SIG-M5 treated with dmso at 0.1 percent for 504 hours (cell line): Measurements from ENCODE around the gene GSN.

Experiments used
- DNase-seq: peaks from one replicate; lab custom pipeline; 2025; ENCODE audit not compliant: unreplicated experiment; lab: John Stamatoyannopoulos, UW

The GSN gene

DNA sequence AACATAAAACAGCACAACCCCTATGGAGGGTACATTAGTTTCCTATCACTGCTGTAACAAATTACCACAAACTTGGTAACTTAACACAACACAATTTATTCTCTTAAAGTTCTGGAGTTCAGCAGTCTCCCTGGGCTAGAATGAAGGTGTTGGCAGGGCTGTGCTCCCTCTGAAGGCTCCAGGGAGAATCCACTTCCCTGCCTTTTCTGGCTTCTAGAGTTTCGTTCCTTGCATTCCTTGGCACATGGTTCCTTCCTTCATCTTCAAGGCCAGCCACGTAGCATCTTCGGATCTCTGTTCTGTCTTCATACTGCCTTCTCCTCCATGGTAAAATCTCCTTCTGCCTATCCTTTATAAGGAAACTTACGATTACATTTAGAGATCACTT, 25.0 kb upstream of the GSN start:
- DNase-seq = no peak

DNA sequence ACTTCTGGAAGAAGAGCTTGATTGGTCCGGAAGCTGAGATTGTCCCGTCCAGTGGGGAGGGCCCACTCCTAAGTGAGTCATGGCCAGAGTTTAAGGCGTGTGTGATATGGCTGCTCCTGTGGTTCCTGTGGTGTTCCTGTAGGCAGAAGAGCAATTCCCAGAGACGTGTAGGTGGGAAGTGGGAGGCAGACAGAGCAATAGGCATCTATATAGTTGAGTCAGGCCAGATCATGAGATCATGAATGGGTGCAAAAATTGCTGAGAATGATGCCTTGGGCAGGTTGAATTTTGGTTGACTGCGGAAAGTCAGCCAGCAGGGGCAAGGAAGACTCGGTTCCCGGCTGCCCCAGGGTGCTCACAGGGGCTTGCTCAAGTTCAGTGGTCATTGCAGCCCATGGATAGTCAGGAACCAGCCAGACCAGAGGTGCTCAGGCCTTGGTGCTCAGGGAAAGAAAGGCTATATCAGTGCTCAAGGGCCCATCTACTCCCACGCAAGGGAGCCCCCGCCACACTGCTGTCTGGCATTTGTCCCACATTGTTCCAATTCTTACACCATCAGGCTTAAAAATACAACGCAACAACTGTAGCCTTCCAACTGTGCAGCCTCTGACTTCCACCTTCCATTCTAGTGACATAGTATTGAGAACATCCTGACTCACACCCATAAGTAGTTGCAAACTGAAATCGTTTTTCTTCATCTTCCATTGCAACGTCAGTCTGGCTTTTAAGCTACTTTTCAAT, 21.0 kb upstream of the GSN start:
- peak; percentile 62 for DNase-seq

GRCh38 chr9:121249563-121249962, 18.4 kb upstream of the GSN start:
- peak; percentile 58 for DNase-seq

- peak; percentile 46 for DNase-seq
These were observed 15.7 kb upstream of the GSN start for GRCh38 chr9:121252104-121252851.

DNA sequence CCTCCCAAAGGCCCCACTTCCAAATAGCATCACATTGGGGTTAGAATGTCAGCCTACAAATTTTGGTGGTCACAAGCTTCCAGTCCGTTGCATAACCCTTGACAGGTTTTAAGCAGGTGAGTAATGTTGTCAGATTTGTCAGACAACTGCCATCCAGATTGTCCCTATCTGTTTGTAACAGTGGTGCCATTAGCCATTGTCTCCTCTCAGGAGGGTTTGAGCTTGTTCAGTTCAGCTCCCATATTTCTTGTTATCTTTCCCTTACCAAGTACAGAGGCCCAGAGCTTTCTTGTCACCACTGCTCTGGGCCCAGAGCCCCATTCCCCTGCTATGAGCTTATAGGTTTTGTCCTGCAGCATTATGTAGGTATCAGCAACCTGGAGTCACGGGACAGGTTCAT, 14.8 kb upstream of the GSN start:
- no peak for DNase-seq

DNA sequence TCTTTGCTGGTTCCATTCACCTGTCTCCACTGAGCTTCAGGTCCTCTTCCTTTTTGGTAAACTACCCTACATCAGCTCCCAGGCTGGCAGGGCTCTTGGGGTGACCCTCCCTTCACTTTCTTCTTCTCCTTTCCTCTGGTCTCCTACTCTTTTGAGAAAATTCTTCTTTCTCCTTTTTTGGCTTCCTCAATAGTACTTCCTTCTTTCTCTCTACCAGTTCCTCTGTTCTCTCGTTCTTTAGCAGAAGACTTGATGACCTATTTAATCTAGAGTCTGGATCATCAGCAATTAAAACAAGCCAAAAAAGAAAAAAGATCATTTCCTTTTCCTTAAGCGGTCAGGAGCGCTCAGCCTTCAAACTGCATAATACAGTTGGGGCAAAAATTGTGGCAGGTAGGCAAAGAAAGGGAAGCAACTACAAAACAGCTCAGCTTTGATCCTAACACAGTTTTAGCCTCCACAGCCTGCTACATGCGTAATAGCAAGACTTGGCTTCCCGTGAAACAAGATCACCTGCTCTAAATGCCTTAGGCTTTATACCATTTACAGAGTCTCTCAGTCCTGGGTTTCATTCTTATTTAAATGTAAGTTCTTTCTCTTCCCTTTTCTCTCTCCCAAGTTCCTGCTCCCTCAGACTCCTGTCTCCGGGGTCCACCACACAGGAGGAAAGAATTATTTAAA, 14.0 kb upstream of the GSN start:
- peak; percentile 75 for DNase-seq

DNA sequence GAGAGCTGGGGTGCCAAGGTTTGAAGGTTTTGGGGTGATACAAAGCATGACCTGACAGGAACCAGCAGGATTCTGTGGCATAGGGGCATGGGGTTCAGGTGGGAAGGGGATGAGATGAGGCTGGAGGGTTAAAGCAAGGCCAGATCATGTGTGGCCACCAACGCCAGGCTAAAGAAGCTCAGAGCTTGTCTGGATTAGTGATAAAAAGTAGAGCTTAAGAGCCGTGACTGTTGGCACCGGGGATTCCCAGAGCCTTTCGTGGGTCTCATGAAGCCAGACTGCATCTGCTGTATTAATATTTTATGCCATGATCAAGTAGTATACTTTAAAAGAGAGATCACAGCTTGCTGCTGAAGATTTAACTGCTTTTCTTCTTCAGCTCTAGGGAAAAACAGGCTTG, 8.5 kb upstream of the GSN start:
- DNase-seq = no peak

GRCh38 chr9:121259935-121260334, 8.0 kb upstream of the GSN start:
- no peak for DNase-seq

DNA sequence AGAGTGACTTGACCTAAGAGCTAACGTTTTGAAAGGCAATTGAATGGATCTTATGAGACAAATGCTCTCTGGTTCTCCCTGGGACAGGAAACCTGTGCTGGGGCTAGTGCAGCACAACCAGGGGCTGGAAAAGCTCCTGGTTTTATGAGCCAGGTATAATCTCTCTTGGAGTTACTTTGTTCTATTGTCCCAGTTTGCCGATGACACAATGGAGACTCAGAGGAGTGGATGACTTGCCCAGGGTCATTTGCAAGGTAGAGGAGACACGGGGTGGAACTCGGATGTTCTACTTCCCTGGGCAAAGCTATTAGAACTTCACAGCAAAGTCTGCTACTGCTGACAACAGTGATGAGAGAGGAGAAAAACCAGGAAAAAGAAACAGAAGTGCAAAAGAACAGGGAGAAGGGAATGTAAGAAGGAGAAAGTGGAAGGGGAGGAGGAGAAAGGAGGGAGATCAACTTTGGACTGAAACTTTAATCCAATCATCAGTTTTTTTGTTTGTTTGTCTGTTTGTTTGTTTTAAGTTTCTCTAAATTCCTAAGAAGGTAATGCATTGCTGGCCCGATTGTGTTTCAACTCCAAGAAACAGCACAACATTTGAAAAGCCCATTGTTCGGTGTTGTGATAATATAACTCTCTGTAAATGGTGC, 7.4 kb upstream of the GSN start:
- no peak for DNase-seq

GRCh38 chr9:121261107-121261460, 6.9 kb upstream of the GSN start:
- no peak for DNase-seq

GRCh38 chr9:121261755-121262154, 6.2 kb upstream of the GSN start:
- DNase-seq = no peak

DNA sequence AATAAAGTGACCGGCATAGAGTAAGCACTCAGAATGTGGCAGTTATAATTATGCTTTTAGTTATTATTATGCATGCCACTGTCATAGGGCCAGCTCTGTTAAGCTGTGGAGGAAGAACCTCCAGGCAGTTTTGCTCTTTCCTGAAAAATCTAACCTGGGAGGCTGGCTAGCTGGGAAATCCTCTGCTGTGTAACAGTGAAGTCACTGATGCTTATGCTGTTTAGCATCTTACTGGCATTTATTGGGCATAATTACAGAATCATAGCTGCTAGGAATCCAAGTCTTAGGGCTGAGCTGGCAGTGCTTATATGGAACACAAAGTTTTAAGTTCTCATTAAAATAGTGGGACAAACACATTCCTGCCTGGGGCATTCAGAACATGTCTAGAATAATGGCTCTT, 5.5 kb upstream of the GSN start:
- DNase-seq = no peak

DNA sequence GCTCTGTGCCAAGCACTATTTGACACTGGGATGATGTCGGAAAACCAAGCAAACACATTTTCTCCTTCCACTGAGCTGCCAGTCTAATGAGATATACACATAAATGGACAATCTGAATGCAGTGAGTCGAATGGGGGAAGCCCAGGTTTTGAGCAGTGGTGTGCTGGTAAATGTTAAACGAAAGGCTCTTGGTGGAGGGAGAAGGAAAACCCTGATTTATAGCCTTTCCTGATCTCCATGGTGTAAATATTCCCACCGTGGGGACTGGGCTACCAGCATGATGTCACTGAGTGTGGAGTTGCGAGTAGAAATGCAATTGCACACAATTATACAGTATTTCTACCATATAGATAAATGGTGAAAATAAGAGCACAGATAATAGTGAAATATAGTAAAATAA, 5.0 kb upstream of the GSN start:
- no peak for DNase-seq

- no peak for DNase-seq
These were observed 1.6 kb upstream of the GSN start for GRCh38 chr9:121266356-121266755.

DNA sequence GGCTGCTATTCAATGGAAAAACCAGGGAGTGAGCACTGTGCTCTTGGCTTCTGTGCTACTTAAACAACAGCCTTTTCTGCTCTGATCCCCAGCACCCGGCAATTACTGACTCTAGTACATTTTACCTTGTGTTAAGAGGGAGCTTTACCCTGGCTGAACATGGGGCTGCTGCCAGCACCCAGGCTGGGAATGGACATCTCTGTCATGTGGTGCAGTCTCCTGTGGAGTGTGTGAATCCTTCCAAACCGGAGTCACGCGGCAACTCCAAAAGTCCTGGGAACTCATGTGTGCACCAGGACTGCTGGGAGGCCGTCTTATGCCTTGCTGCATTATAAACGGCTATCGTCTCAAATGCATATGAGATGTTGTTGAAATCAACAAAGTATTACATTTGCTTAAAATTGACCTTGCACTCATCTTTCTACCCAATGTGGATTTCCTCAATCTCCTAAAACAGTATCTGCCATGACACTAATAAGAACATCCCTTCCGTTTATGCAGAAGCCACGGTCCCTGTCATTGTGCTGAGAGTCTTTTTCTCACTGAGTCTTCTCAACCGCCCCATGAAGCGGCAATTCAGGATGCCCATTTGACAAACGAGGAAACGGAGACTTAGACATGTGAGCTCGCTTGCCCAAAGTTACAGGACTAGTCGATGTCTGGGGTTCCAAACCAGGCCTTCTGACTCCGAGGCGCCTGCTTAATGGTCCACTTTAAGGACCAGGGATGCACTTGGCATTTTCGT, 884 bp upstream of the GSN start:
- DNase-seq = no peak

DNA sequence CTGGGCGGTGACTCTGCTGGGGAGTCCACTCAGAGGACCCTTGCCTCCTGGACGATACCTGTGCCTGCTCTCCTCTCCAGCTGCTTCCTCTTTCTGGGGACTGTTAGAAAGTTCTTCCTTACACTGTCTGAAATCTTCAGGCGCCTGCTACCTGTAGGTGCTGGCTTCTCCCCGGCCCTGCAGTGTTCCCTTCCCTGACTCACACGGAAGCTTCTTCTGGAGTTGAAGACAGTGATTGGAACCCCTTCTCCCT, 562 bp downstream of the GSN start:
- DNase-seq = peak; percentile 37

GRCh38 chr9:121268851-121269641, 1.1 kb downstream of the GSN start:
- DNase-seq = peak; percentile 17

- DNase-seq = no peak
These were observed 1.8 kb downstream of the GSN start for GRCh38 chr9:121269642-121270254.

DNA sequence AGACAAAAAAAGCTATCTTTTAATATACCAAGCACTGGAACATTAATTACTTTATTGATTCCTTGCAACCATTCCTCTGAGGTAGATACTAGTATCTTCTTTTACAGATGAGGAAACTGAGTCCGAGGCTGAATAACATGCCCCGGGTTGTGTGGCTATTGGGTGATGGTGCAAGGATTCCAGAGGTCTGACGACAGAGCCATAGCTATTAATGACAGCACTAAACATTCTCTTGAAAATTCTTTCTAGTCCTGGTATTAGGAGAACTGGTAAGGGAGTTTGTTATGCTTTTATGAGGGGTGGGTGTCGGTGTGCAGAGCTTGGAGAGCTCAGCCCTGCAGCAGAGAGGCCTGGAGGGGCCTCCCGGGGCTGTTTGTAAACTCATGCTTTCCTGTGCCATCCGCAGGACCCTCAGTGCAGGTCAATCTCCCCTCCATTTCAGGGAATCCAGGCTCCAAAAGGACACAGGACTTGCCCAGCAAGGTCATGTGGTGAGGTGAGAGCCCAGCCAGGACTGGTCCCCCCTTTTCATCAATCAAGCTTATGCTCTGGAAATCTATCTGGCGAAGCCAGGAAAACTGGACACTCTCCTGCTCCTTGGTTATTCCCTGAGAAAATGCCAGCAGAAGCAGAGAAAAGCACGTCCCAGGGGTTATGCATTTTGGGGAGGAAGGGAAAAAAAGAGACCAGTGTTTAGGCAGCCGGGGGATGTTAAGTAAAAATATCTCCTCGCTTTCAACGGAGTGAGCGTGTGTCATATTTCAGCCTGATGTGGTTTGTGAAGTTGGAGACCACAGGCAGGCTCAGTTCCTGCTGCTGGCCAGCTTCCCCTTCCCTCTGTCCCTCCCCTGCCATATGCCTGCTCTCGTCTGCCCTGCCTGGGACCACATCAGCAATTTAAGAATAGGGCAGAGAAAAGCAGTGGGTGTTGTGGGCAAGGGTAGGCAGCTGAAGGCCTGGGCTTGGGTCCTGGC, 3.7 kb downstream of the GSN start:
- DNase-seq = peak; percentile 85
